GM23338 (cell line): ENCODE data around the gene FAM13A. TPM values are rescaled to one million over a fixed set of nuclear protein-coding genes. Genes with fewer than 3 reads are reported as not detected.

Experiments used
- ATAC-seq: fragments of 200-7000 bp; cut with Tn5 transposase; 3 replicates; pipeline ENCODE4 v1.9.1; 2020
- DNase-seq: peaks from one replicate; pipeline ENCODE4 v3.0.0-alpha.2; 2015; ENCODE audit warnings: low spot score
- H2AFZ ChIP-seq: fragments of 200-600 bp; sonication (generic); 2 replicates; pipeline ENCODE4 v1.8.0; 2016; ENCODE audit warnings: antibody characterized with exemption, mild to moderate bottlenecking, moderate library complexity
- H3F3A ChIP-seq: fragments of 200-600 bp; sonication (generic); replicated peaks from 2 replicates; pipeline ENCODE4 v1.8.0; 2017; ENCODE audit warnings: antibody characterized with exemption, mixed run types, low read depth
- H3K27ac ChIP-seq: fragments of 200-600 bp; sonication (generic); 2 replicates; pipeline ENCODE4 v1.6.1; 2016; ENCODE audit warnings: low read depth
- H3K27me3 ChIP-seq: fragments of 200-600 bp; sonication (generic); 2 replicates; pipeline ENCODE4 v1.8.0; 2016; ENCODE audit warnings: mild to moderate bottlenecking, mixed run types, moderate library complexity; ENCODE audit not compliant: insufficient read depth
- H3K36me3 ChIP-seq: fragments of 200-600 bp; sonication (generic); 2 replicates; pipeline ENCODE4 v1.8.0; 2016; ENCODE audit warnings: mild to moderate bottlenecking; ENCODE audit not compliant: insufficient read depth
- H3K4me1 ChIP-seq: fragments of 200-600 bp; sonication (generic); 2 replicates; pipeline ENCODE4 v1.8.0; 2016; ENCODE audit warnings: mild to moderate bottlenecking, moderate library complexity; ENCODE audit not compliant: insufficient read depth
- H3K4me2 ChIP-seq: fragments of 200-600 bp; sonication (generic); 2 replicates; pipeline ENCODE4 v1.7.1; 2017; ENCODE audit warnings: mixed run types
- H3K4me3 ChIP-seq: fragments of 200-600 bp; sonication (generic); 2 replicates; pipeline ENCODE4 v1.6.1; 2016; ENCODE audit warnings: mixed run types
- H3K79me2 ChIP-seq: fragments of 200-600 bp; sonication (generic); replicated peaks from 2 replicates; pipeline ENCODE4 v1.8.0; 2017; ENCODE audit warnings: mild to moderate bottlenecking; ENCODE audit not compliant: insufficient read depth
- H3K9me2 ChIP-seq: fragments of 200-600 bp; sonication (generic); 2 replicates; pipeline ENCODE4 v1.8.0; 2017; ENCODE audit not compliant: insufficient read depth
- H4K20me1 ChIP-seq: fragments of 200-600 bp; sonication (generic); replicated peaks from 2 replicates; pipeline ENCODE4 v1.8.0; 2017; ENCODE audit warnings: mild to moderate bottlenecking; ENCODE audit not compliant: insufficient read depth
- H3K27ac Mint-ChIP-seq: 2 replicates; pipeline ENCODE4 v1.8.0; 2020; ENCODE audit warnings: inconsistent platforms, mild to moderate bottlenecking, moderate library complexity, mixed read lengths
- H3K27me3 Mint-ChIP-seq: 3 replicates; pipeline ENCODE4 v1.8.0; 2022; ENCODE audit warnings: low read depth, mild to moderate bottlenecking, moderate library complexity, mixed read lengths, inconsistent platforms; ENCODE audit not compliant: insufficient read depth, poor library complexity
- H3K36me3 Mint-ChIP-seq: 3 replicates; pipeline ENCODE4 v1.8.0; 2021; ENCODE audit warnings: low read depth, mild to moderate bottlenecking, inconsistent platforms, moderate library complexity, mixed read lengths
- H3K4me1 Mint-ChIP-seq: 3 replicates; pipeline ENCODE4 v1.8.0; 2020; ENCODE audit warnings: mild to moderate bottlenecking, inconsistent platforms, mixed read lengths
- H3K4me3 Mint-ChIP-seq: 3 replicates; pipeline ENCODE4 v1.8.0; 2021; ENCODE audit warnings: moderate library complexity, mild to moderate bottlenecking, inconsistent platforms, mixed read lengths
- H3K9me3 Mint-ChIP-seq: 3 replicates; pipeline ENCODE4 v1.8.0; 2020; ENCODE audit warnings: moderate library complexity, mild to moderate bottlenecking, inconsistent platforms, mixed read lengths
- CREB1 ChIP-seq: fragments of 250-450 bp; sonication (Bioruptor Pico); IDR thresholded peaks from 2 replicates; pipeline ENCODE4 v1.5.0; 2020; ENCODE audit warnings: low read depth, mild to moderate bottlenecking, moderate library complexity
- CTCF ChIP-seq, 2 experiments: fragments of 200-600 bp in 1 of 2; sonication (generic) in 1 of 2; conservative IDR thresholded peaks; 2 replicates each; pipeline versions ENCODE4 v1.5.1 to v1.6.1; 2016 to 2017; ENCODE audit warnings: antibody characterized with exemption in 2 of 2, low read depth in 2 of 2, mild to moderate bottlenecking in 2 of 2, moderate library complexity in 1 of 2
- EZH2 ChIP-seq: fragments of 200-600 bp; sonication (generic); IDR thresholded peaks from one replicate; pipeline ENCODE4 v1.8.0; 2017; ENCODE audit warnings: antibody characterized with exemption, mild to moderate bottlenecking, low read depth; ENCODE audit not compliant: unreplicated experiment
- EZH2phosphoT487 ChIP-seq: fragments of 200-600 bp; sonication (generic); IDR thresholded peaks from one replicate; pipeline ENCODE4 v1.8.1; 2018; ENCODE audit warnings: antibody characterized with exemption; ENCODE audit not compliant: unreplicated experiment
- JUNB ChIP-seq: IDR thresholded peaks from one replicate; pipeline ENCODE4 v1.6.1; 2016; ENCODE audit warnings: antibody characterized with exemption; ENCODE audit not compliant: unreplicated experiment
- NANOG ChIP-seq: IDR thresholded peaks from 2 replicates; pipeline ENCODE4 v1.6.1; 2016; ENCODE audit warnings: antibody characterized with exemption, borderline replicate concordance
- POLR2AphosphoS5 ChIP-seq: IDR thresholded peaks from 2 replicates; pipeline ENCODE4 v1.6.1; 2016; ENCODE audit warnings: antibody characterized with exemption, low read depth
- STAT1 ChIP-seq: IDR thresholded peaks from one replicate; pipeline ENCODE4 v1.6.1; 2016; ENCODE audit warnings: antibody characterized with exemption; ENCODE audit not compliant: unreplicated experiment
- ZNF114 ChIP-seq: fragments of 250-450 bp; sonication (Bioruptor Pico); IDR thresholded peaks from 2 replicates; pipeline ENCODE4 v1.5.0; 2020; ENCODE audit warnings: mild to moderate bottlenecking, moderate library complexity
- ZNF331 ChIP-seq: fragments of 250-450 bp; sonication (Bioruptor Pico); IDR thresholded peaks from 2 replicates; pipeline ENCODE4 v1.5.0; 2020; ENCODE audit warnings: low read depth, mild to moderate bottlenecking, moderate library complexity
- ZNF462 ChIP-seq: fragments of 250-450 bp; sonication (Bioruptor Pico); IDR thresholded peaks from 2 replicates; pipeline ENCODE4 v1.5.0; 2020; ENCODE audit warnings: mild to moderate bottlenecking, moderate library complexity
- polyA plus RNA-seq: library from polyadenylated mRNA; unstranded; fragments of >200 nt; fragmentation: Nextera tagmentation; extraction: Ambion mirVana; gene quantifications from 2 replicates; pipeline ENCODE4 v1.2.1, GENCODE V29; 2016
- total RNA-seq: library from RNA; depleted of rRNA; stranded (reverse); fragments of >200 nt; shearing (Covaris generic); gene quantifications from 2 replicates; pipeline ENCODE4 v1.2.3, GENCODE V29; 2014
- TF ChIP-seq, protein P1 (sequence below): IDR thresholded peaks from 2 replicates; pipeline ENCODE4 v1.6.1; 2016; ENCODE audit warnings: antibody characterized with exemption
- TF ChIP-seq, protein P2 (sequence below): IDR thresholded peaks from one replicate; pipeline ENCODE4 v1.6.1; 2018; ENCODE audit warnings: antibody characterized with exemption; ENCODE audit not compliant: unreplicated experiment

Gene FAM13A
- total and polyA plus RNA-seq, 2 experiments from 2014 or later: 13.9 to 28.4 TPM

DNA sequence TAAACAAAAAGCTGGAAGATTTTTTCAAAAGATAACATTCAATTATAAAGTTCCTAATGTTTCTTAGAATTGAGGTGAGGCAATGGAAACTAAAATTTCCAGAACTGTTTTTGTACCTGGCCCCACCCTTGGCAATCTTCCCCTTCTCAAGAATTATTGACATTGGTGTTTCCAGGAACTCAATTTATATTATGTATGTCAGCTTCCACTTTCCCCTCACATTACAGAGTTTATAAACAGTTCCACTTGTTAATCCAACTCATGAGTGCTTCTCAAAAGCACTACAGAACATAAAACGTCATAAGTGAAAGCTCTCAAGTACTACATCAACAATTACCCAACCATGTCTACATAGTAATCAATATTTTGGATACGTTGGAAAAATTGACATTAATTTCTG is 107.4 kb downstream of the FAM13A start:
- Mint-ChIP-seq H3K4me3 (no peak overlapping the region), H3K36me3 (peaks cover 21% of the 10 kb centered on the region)
- no peak for ATAC-seq

More for the DNA sequence above, 107.4 kb downstream of the FAM13A start:
- Mint-ChIP-seq H3K27me3 (no peaks in the 10 kb centered on the region), H3K4me1 (peaks cover 5% of the 10 kb centered on the region; the same call in 2 of the 3 replicates), H3K9me3 (peaks cover 8% of the 10 kb centered on the region), H3K27ac (no peak overlapping the region)
- TF ChIP-seq, protein P1, sequence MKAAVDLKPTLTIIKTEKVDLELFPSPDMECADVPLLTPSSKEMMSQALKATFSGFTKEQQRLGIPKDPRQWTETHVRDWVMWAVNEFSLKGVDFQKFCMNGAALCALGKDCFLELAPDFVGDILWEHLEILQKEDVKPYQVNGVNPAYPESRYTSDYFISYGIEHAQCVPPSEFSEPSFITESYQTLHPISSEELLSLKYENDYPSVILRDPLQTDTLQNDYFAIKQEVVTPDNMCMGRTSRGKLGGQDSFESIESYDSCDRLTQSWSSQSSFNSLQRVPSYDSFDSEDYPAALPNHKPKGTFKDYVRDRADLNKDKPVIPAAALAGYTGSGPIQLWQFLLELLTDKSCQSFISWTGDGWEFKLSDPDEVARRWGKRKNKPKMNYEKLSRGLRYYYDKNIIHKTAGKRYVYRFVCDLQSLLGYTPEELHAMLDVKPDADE: no peak
- TF ChIP-seq, protein P2, sequence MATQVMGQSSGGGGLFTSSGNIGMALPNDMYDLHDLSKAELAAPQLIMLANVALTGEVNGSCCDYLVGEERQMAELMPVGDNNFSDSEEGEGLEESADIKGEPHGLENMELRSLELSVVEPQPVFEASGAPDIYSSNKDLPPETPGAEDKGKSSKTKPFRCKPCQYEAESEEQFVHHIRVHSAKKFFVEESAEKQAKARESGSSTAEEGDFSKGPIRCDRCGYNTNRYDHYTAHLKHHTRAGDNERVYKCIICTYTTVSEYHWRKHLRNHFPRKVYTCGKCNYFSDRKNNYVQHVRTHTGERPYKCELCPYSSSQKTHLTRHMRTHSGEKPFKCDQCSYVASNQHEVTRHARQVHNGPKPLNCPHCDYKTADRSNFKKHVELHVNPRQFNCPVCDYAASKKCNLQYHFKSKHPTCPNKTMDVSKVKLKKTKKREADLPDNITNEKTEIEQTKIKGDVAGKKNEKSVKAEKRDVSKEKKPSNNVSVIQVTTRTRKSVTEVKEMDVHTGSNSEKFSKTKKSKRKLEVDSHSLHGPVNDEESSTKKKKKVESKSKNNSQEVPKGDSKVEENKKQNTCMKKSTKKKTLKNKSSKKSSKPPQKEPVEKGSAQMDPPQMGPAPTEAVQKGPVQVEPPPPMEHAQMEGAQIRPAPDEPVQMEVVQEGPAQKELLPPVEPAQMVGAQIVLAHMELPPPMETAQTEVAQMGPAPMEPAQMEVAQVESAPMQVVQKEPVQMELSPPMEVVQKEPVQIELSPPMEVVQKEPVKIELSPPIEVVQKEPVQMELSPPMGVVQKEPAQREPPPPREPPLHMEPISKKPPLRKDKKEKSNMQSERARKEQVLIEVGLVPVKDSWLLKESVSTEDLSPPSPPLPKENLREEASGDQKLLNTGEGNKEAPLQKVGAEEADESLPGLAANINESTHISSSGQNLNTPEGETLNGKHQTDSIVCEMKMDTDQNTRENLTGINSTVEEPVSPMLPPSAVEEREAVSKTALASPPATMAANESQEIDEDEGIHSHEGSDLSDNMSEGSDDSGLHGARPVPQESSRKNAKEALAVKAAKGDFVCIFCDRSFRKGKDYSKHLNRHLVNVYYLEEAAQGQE: no peak
- TF ChIP-seq ZNF331 (CRISPR knock-in tag) (no peak), STAT1 (no peak), ZNF462 (CRISPR knock-in tag) (no peak), POLR2AphosphoS5 (no peak), JUNB (no peak), CREB1 (CRISPR knock-in tag) (no peak), CTCF (conservative IDR thresholded peaks at IDR 0.05; ENCODE audit: low read depth in 2 of 2) (no peak), NANOG (no peak), EZH2phosphoT487 (no peak), EZH2 (no peak), ZNF114 (CRISPR knock-in tag) (no peak)
- no peaks in the 10 kb centered on the region; the same call in 1 of the 2 replicates for H3K4me1 ChIP-seq
- H3K9me2 ChIP-seq: no peaks in the 10 kb centered on the region
- H3K27me3 ChIP-seq: no peaks in the 10 kb centered on the region
- H3K36me3 ChIP-seq: no peaks in the 10 kb centered on the region
- H3K79me2 ChIP-seq: no peaks in the 10 kb centered on the region
- DNase-seq: no peak
- H3K4me3 ChIP-seq: no peak overlapping the region
- no peak overlapping the region for H2AFZ ChIP-seq
- no peaks in the 10 kb centered on the region for H3F3A ChIP-seq
- no peak overlapping the region for H3K4me2 ChIP-seq
- H3K27ac ChIP-seq: no peak overlapping the region
- H4K20me1 ChIP-seq: no peaks in the 10 kb centered on the region
